Pericardium fibroblast (primary cell): ENCODE results near the gene RGR. TPM values are rescaled to one million over a fixed set of nuclear protein-coding genes. Genes with fewer than 3 reads are reported as not detected.

ENCODE experiments used
- total RNA-seq: library from RNA; depleted of rRNA; stranded (reverse); fragments of >200 nt; gene quantifications from 2 replicates; pipeline ENCODE4 v1.2.3, GENCODE V29; 2015

Gene RGR
- total RNA-seq, result not detected in 2 replicates

GRCh38 chr10:84244651-84245270 lies at the start of gene RGR:
Gene RGR (plus strand): TSS chr10:84245053. CDS start chr10:84245091, 38 bp downstream.

DNA sequence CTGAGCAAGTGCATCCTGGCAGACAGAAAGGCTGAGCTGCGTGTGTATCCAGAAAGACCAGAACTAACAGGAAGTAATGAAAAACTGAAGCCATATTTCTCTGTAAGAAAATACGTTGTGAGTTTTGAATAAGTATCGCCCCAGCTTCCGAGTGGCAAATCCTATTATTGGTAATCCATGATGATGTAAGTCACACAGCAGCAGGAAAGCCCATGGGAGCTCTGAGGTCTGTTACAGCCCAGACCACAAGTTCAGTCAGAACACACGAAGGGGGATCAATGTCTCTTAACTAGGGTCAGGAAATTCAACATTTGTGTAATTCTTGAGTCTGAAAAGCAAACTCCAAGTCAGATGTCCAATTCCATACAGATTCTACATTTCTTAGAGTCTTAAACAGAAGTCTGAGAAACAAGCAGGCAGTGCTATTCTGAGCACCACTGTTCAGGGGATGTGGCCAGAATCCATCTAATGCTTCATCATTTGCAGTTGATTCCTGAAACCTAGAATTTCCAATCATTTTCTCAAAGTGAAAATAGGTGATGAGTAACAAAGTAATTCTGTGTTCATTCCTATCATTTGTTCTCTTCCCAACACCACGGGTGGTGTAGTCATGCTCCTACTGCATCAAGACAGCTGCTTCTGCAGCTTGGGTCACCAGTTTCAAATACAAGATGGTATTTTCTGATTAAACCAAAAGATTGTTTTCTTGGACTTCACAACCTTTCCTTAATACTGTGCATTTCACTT lies 19.3 kb upstream of the RGR start, which contains the start of gene LRIT2:
Gene LRIT2, minus strand, starts transcription at position 118 of the 747 bp plus-strand sequence. Its CDS starts 24 bp downstream, at position 94.

DNA sequence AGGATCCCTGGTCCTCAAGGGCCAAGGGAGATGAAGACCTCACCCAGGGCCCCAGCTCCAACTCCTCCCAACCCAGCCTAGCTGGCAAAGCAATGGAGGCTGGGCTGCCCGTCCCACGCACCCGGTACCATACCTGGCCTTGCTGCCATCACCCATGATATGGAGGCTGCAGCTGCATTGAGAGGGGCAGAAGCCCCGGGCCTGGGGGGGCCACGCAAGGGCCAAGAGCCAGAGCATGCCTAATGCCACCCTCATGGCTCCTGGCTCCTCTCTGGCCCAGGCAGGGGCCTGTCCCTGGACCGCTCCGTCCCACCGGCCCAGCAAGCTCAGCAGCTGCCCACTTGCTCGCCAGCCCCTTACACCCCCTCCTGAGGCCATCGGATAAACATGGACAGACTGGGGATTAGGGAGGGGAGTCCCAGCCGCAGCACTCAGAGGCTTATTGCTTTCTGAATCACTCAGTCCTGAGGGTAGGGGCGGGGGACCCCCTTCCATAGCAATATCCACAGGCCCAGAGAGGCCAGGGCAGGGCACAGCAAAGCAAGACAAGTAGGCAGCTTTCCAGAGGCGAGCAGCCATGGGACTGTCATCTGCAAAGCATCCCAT lies 3.6 kb upstream of the RGR start, which contains the start of gene LRIT1:
Gene LRIT1, minus strand, starts transcription at position 362 of the 606 bp plus-strand sequence. Its CDS starts 107 bp downstream, at position 255.

Other genes starting within 250 kb of the RGR start
- gene GHITM, start 105.5 kb upstream of the RGR start, total RNA-seq, result 117 and 124 TPM in 2 replicates
- gene GPR15LG, start 71.3 kb upstream of the RGR start, total RNA-seq, result not detected in 2 replicates
- 0.26 and 0.35 TPM in 2 replicates for gene CDHR1, start 50.5 kb upstream of the RGR start, total RNA-seq
- not detected in 2 replicates for gene LRIT2, start 19.5 kb upstream of the RGR start, total RNA-seq
- gene LRIT1, start 3.5 kb upstream of the RGR start, total RNA-seq, result not detected in 2 replicates
- gene CCSER2, start 83.5 kb downstream of the RGR start, total RNA-seq, result 21.0 and 22.3 TPM in 2 replicates